AG09319 (cell line): ENCODE results near the gene CCNJ.
"Not testable (repeated sequence)": the region's sequence is repeated elsewhere in the genome, so short reads cannot be mapped to it uniquely, and the experiment has no call there.

Experiments used
- DNase-seq: peaks from one replicate; pipeline ENCODE4 v3.0.0-alpha.2; 2010; ENCODE audit warnings: low read depth; ENCODE audit errors: extremely low read depth
- CTCF ChIP-seq: IDR thresholded peaks from 2 replicates; pipeline ENCODE4 v1.5.1; 2011; ENCODE audit warnings: low read depth, mild to moderate bottlenecking, inconsistent platforms, low read length, moderate library complexity

Gene CCNJ

GRCh38 chr10:96043033-96043892 is at the start of gene CCNJ:
CCNJ (plus strand) TSS chr10:96043583; CDS start chr10:96044394, 811 bp downstream.
- peak; percentile 68 for DNase-seq
- TF ChIP-seq CTCF = no peak; the same call in 1 of the 2 replicates

- DNase-seq = not testable (repeated sequence)
Observed at GRCh38 chr10:95994376-95994775, 49.0 kb upstream of the CCNJ start.

- TF ChIP-seq CTCF = no peak
- no peak for DNase-seq
Observed at GRCh38 chr10:95998255-95998784, 45.1 kb upstream of the CCNJ start.

GRCh38 chr10:96013956-96014355 is 29.4 kb upstream of the CCNJ start:
- DNase-seq = no peak
- no peak for TF ChIP-seq CTCF

GRCh38 chr10:96014473-96015102 is 28.8 kb upstream of the CCNJ start:
- no peak for TF ChIP-seq CTCF
- no peak for DNase-seq

- peak; percentile 84 for TF ChIP-seq CTCF
- peak; percentile 7 for DNase-seq
Observed at GRCh38 chr10:96017191-96017687, 26.1 kb upstream of the CCNJ start.

GRCh38 chr10:96021332-96021731 is 22.1 kb upstream of the CCNJ start:
- no peak for TF ChIP-seq CTCF
- no peak for DNase-seq
